Dermis microvascular lymphatic vessel endothelial cell (primary cell): ENCODE data around the gene RALGDS. TPM values are rescaled to one million over a fixed set of nuclear protein-coding genes. Genes with fewer than 3 reads are reported as not detected.
"Not testable (repeated sequence)": the region's sequence is repeated elsewhere in the genome, so short reads cannot be mapped to it uniquely, and the experiment has no call there.

Experiments
- DNase-seq, 2 donors: peaks; one replicate each; pipeline versions ENCODE4 v3.0.0 to v3.0.0-alpha.2; 2010; ENCODE audit warnings: low read depth in 2 of 2
- total RNA-seq: library from RNA; depleted of rRNA; stranded (reverse); fragments of >200 nt; gene quantifications from 2 replicates; pipeline ENCODE4 v1.2.1, GENCODE V29; 2014

The RALGDS gene
- total RNA-seq, 1 donor from 2014 or later: 25.4 TPM

DNA sequence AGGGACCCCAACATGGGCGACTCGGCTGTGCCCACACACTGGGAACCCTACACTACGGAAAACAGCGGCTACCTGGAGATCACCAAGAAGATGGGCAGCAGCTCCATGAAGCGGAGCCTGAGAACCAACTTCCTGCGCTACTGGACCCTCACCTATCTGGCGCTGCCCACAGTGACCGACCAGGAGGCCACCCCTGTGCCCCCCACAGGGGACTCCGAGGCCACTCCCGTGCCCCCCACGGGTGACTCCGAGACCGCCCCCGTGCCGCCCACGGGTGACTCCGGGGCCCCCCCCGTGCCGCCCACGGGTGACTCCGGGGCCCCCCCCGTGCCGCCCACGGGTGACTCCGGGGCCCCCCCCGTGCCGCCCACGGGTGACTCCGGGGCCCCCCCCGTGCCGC is 50.1 kb downstream of the RALGDS start:
- not testable (repeated sequence) for DNase-seq

DNA sequence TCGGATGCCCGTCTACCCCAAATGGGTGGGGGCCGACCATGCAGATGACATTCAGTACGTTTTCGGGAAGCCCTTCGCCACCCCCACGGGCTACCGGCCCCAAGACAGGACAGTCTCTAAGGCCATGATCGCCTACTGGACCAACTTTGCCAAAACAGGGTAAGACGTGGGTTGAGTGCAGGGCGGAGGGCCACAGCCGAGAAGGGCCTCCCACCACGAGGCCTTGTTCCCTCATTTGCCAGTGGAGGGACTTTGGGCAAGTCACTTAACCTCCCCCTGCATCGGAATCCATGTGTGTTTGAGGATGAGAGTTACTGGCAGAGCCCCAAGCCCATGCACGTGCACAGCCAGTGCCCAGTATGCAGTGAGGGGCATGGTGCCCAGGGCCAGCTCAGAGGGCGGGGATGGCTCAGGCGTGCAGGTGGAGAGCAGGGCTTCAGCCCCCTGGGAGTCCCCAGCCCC is 50.5 kb downstream of the RALGDS start:
- DNase-seq: not testable (repeated sequence)

DNA sequence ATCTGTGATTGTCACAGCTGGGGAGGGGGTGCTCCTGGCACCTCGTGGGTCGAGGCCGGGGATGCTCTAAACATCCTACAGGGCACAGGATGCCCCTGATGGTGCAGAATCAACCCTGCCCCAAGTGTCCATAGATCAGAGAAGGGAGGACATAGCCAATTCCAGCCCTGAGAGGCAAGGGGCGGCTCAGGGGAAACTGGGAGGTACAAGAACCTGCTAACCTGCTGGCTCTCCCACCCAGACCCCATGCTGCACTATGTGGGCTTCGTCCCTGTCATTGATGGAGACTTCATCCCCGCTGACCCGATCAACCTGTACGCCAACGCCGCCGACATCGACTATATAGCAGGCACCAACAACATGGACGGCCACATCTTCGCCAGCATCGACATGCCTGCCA is 52.6 kb downstream of the RALGDS start:
- DNase-seq: not testable (repeated sequence)

DNA sequence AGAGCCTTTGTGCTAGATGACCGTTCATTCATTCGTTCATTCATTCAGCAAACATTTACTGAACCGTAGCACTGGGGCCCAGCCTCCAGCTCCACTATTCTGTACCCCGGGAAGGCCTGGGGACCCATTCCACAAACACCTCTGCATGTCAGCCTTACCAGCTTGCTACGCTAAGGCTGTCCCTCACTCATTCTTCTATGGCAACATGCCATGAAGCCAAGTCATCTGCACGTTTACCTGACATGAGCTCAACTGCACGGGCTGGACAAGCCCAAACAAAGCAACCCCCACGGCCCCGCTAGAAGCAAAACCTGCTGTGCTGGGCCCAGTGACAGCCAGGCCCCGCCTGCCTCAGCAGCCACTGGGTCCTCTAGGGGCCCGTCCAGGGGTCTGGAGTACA is 53.2 kb downstream of the RALGDS start:
- no peak for DNase-seq

DNA sequence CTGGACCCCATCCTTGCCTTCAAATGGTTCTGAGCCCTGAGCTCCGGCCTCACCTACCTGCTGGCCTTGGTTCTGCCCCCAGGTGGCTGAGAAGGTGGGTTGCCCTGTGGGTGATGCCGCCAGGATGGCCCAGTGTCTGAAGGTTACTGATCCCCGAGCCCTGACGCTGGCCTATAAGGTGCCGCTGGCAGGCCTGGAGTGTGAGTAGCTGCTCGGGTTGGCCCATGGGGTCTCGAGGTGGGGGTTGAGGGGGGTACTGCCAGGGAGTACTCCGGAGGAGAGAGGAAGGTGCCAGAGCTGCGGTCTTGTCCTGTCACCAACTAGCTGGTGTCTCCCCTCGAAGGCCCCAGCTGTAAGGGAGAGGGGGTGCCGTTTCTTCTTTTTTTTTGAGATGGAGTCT is 54.0 kb downstream of the RALGDS start:
- no peak for DNase-seq

DNA sequence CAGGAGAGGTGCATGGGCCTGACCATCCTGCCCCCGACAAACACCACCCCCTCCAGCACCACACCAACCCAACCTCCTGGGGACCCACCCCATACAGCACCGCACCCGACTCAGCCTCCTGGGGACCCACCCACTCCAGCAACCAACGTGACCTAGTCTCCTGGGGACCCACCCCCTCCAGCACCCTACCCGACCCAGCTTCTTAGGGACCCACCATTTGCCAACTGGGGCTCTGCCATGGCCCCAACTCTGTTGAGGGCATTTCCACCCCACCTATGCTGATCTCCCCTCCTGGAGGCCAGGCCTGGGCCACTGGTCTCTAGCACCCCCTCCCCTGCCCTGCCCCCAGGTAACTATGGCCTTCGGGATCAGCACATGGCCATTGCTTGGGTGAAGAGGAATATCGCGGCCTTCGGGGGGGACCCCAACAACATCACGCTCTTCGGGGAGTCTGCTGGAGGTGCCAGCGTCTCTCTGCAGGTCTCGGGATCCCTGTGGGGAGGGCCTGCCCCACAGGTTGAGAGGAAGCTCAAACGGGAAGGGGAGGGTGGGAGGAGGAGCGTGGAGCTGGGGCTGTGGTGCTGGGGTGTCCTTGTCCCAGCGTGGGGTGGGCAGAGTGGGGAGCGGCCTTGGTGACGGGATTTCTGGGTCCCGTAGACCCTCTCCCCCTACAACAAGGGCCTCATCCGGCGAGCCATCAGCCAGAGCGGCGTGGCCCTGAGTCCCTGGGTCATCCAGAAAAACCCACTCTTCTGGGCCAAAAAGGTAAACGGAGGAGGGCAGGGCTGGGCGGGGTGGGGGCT is 54.7 kb downstream of the RALGDS start:
- DNase-seq: no peak

DNA sequence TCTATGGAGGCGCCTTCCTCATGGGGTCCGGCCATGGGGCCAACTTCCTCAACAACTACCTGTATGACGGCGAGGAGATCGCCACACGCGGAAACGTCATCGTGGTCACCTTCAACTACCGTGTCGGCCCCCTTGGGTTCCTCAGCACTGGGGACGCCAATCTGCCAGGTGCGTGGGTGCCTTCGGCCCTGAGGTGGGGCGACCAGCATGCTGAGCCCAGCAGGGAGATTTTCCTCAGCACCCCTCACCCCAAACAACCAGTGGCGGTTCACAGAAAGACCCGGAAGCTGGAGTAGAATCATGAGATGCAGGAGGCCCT is 56.0 kb downstream of the RALGDS start:
- DNase-seq: no peak

DNA sequence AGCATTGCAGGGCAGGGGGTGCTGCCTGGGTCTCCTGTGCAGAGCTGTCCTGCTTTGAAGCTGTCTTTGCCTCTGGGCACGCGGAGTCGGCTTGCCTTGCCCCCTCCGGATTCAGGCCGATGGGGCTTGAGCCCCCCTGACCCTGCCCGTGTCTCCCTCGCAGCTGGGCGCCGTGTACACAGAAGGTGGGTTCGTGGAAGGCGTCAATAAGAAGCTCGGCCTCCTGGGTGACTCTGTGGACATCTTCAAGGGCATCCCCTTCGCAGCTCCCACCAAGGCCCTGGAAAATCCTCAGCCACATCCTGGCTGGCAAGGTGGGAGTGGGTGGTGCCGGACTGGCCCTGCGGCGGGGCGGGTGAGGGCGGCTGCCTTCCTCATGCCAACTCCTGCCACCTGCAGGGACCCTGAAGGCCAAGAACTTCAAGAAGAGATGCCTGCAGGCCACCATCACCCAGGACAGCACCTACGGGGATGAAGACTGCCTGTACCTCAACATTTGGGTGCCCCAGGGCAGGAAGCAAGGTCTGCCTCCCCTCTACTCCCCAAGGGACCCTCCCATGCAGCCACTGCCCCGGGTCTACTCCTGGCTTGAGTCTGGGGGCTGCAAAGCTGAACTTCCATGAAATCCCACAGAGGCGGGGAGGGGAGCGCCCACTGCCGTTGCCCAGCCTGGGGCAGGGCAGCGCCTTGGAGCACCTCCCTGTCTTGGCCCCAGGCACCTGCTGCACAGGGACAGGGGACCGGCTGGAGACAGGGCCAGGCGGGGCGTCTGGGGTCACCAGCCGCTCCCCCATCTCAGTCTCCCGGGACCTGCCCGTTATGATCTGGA is 56.6 kb downstream of the RALGDS start:
- no peak for DNase-seq

DNA sequence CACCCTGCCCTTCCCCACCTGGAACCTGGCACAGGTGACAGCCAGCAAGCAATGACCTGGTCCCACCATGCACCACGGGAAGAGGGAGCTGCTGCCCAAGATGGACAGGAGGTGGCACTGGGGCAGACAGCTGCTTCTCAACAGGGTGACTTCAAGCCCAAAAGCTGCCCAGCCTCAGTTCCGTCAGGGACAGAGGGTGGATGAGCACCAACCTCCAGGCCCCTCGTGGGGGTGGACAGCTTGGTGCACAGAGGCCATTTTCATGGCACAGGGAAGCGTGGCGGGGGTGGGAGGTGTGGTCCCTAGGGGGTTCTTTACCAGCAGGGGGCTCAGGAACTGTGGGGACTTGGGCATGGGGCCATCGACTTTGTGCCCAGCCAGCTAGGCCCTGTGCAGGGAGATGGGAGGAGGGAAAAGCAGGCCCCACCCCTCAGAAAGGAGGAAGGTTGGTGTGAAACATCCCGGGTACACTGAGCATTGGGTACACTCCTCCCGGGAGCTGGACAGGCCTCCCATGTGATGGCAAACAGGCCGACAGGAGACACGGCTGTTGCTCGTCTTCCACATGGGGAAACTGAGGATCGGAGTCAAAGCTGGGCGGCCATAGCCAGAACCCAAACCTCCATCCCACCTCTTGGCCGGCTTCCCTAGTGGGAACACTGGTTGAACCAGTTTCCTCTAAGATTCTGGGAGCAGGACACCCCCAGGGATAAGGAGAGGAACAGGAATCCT is 57.4 kb downstream of the RALGDS start:
- no peak for DNase-seq

DNA sequence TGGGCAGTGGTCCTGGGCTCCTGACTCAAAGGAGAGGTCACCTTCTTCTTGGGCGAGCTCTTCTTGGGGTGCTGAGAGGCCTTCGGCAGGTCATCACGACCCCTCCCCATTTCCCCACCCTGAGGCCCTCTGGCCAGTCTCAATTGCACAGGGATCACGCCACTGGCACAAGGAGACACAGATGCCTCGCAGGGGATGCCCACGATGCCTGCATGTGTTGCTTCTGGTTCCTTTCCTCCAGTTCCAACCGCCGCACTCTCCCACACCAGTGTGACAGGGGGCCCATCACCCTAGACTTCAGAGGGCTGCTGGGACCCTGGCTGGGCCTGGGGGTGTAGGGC is 57.9 kb downstream of the RALGDS start:
- DNase-seq: no peak

DNA sequence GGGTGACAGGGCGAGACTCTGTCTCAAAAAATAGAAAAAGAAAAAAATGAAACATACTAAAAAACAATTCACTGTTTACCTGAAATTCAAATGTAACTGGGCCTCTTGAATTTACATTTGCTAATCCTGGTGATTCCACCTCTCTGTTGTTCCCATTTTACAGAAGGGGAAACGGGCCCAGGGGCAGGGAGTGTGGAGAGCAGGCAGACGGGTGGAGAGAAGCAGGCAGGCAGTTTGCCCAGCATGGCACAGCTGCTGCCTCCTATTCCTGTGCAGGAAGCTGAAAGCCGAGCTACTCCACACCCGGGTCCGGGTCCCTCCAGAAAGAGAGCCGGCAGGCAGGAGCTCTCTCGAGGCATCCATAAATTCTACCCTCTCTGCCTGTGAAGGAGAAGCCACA is 58.5 kb downstream of the RALGDS start:
- DNase-seq: not testable (repeated sequence)

DNA sequence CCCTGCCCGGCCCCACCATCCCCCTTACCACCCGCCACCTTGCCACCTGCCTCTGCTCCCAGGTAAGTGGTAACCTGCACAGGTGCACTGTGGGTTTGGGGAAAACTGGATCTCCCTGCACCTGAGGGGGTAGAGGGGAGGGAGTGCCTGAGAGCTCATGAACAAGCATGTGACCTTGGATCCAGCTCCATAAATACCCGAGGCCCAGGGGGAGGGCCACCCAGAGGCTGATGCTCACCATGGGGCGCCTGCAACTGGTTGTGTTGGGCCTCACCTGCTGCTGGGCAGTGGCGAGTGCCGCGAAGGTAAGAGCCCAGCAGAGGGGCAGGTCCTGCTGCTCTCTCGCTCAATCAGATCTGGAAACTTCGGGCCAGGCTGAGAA is 59.3 kb downstream of the RALGDS start, which contains the start of gene CEL:
TSS of gene CEL (plus strand) at position 218 of the 382 bp plus-strand sequence. CDS start at position 240, 22 bp downstream.
- DNase-seq: not testable (repeated sequence)

DNA sequence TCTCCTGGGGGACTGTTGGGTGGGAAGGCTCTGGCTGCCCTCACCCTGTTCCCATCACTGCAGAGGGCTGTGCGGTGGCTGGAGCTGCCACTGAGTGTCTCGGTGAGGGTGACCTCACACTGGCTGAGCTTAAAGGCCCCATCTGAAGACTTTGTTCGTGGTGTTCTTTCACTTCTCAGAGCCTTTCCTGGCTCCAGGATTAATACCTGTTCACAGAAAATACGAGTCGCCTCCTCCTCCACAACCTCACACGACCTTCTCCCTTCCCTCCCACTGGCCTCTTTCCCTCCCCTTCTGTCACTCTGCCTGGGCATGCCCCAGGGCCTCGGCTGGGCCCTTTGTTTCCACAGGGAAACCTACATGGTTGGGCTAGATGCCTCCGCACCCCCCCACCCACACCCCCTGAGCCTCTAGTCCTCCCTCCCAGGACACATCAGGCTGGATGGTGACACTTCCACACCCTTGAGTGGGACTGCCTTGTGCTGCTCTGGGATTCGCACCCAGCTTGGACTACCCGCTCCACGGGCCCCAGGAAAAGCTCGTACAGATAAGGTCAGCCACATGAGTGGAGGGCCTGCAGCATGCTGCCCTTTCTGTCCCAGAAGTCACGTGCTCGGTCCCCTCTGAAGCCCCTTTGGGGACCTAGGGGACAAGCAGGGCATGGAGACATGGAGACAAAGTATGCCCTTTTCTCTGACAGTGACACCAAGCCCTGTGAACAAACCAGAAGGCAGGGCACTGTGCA is 59.8 kb downstream of the RALGDS start:
- not testable (repeated sequence) for DNase-seq

DNA sequence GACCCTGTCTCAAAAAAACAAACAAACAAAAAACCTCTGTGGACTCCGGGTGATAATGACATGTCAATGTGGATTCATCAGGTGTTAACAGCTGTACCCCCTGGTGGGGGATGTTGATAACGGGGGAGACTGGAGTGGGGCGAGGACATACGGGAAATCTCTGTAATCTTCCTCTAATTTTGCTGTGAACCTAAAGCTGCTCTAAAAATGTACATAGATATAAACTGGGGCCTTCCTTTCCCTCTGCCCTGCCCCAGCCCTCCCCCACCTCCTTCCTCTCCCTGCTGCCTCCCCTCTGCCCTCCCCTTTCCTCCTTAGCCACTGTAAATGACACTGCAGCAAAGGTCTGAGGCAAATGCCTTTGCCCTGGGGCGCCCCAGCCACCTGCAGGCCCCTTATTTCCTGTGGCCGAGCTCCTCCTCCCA is 60.6 kb downstream of the RALGDS start:
- DNase-seq: peak in 1 of 2 donors; percentile 19

DNA sequence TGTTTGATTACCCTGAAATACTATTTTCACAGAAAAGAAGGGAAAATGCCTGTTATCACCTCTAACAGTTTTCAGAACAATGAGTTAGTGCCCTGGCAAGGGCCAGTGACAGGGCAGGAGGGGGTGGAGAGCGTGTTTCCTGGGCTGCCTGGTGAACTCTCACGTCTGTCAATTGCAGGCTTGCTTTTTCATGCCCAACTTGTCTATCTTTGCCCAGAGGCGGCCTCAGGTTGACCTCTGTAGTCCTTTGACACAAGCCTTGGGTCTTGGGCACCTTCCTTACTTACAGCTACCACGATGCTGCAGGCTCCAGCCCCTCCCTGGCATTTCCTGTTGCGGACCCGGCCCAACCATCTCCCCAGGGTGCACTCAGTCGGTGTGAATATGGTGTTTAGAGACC is 61.4 kb downstream of the RALGDS start:
- peak in 1 of 2 donors; percentile 3 for DNase-seq

DNA sequence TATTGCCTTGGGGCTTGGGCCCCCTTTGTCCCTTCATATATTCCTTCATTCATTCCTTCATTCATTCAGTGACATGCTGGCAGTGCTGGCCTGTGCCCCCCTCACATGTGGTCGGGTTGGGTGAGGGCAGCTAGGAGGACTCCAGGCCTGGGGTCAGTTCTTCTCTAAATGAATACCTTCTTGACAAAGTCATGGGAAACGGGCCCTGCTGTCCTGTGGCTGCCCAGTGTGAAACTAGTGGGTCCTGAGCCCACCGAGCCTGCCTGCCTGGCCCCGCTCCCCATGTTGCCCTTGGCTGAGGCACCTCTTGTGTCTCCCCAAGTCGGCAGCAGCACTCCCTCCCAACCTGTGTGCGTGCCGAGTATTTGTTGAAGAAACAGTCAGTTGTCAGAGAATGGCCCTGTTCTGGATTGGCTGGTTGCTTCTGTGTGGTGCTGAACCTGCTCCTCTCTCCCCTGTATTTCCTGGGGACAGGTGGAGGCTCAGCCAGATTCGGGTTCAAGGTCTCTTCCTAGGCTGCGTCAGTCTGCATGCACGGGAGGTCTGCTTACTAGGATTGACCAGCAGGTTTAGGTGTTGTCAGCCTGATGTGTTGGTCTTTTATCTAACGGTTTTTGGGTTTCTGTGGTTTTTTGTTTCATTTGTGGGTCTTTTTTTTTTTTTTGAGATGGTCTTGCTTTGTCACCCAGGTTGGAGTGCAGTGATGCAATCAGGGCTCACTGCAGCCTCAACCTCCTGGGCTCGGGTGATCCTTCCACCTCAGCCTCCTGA is 62.3 kb downstream of the RALGDS start:
- DNase-seq: no peak

DNA sequence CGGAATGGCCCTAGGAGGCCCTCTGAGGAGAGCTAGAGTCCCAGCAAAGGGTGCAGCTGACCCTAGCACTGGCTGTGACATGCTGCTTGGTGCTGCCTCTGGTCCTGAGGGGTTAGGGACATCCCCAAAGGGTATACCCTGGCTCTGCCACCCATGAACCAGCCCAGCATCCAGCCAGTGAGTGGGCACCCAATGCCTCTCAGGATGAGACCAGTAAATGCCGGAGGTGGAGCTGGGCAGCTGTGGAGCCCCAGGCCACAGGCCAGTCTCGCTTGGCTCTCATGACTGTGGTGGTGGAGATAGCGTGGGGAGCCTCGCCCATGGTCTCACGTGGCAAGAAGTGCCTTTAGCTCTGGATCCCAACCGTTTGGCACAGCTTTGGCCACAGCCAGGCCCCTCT is 63.0 kb downstream of the RALGDS start:
- no peak for DNase-seq

DNA sequence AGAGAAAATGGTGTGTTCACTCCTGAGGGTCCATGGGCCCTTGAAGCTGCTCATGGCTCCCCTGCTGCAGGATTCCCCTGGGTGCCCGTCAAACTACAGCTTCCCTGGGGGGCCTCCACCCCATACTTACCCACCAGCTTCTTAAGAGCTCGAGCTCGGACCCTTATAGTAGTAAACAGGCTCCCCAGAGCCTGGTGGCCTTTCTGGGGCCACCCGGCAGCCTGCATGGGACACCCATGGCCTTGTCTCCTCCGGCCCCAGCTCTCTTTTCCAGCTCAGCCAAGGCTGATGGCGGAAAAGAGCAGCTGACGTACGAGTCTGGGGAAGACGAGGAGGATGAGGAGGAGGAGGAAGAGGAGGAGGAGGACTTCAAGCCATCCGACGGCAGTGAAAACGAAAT is 63.5 kb downstream of the RALGDS start:
- no peak for DNase-seq

DNA sequence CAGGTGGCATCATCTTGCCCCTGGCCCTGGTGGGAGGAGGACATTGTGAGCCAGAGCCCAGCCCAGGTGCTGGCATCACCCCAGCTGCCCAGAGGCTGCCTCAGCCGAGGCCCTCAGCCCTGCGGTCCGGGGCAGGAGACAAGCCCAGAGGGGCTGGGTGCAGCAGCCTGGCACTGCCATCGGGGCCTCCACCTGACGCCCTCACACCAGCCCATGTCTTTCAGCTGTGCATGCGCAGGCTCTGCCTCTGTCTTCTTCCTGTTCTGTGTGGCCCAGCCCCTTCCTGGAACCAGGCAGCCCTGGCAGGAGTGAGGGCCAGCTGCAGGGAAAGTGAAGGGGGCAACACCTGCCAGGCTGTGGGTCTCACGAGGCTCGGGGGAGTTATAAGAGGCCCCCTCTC is 64.0 kb downstream of the RALGDS start:
- DNase-seq: no peak

DNA sequence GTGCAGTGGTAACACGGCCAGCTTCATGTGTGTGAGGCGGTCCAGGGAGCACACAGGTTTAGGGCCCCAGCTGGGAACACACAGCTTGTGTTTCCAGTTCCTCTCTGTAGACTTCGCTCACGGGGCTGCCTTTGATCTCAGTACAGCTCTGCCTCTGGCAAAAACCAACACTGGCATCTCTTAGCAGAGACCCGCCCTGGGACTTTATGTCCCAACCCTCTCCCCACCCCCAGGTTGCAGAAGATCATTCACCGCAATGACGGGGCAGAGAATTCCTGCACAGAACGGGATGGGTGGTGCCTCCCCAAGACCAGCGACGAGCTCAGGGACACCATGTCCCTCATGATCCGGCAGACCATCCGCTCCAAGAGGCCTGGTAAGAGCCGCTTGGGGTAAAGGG is 64.5 kb downstream of the RALGDS start:
- no peak for DNase-seq
